DOHH2 (cell line): ENCODE results near the gene ZWILCH.

Experiments
- H3F3A ChIP-seq: fragments of 200-600 bp; sonication (generic), shearing (Covaris generic); 2 replicates; pipeline ENCODE4 v1.6.0; 2016; ENCODE audit warnings: antibody characterized with exemption, mild to moderate bottlenecking; ENCODE audit not compliant: control insufficient read depth, insufficient read depth
- H3K27ac ChIP-seq: fragments of 200-600 bp; sonication (generic); 2 replicates; pipeline ENCODE4 v1.5.1; 2014; ENCODE audit warnings: low read depth, mild to moderate bottlenecking, low read length, moderate library complexity
- H3K27me3 ChIP-seq: fragments of 200-600 bp; sonication (generic); 2 replicates; pipeline ENCODE4 v1.6.1; 2014; ENCODE audit warnings: mild to moderate bottlenecking, low read length, mixed read lengths; ENCODE audit not compliant: control insufficient read depth
- H3K36me3 ChIP-seq: fragments of 200-600 bp; sonication (generic); 2 replicates; pipeline ENCODE4 v1.6.1; 2014; ENCODE audit warnings: mild to moderate bottlenecking, low read length, moderate library complexity, mixed read lengths; ENCODE audit not compliant: control insufficient read depth
- H3K4me1 ChIP-seq: fragments of 200-600 bp; sonication (generic); 2 replicates; pipeline ENCODE4 v1.6.1; 2014; ENCODE audit warnings: mild to moderate bottlenecking, low read length, mixed read lengths; ENCODE audit not compliant: control insufficient read depth
- H3K4me2 ChIP-seq: fragments of 200-600 bp; sonication (generic); 2 replicates; pipeline ENCODE4 v1.6.0; 2014; ENCODE audit warnings: mild to moderate bottlenecking, low read length, moderate library complexity
- H3K4me3 ChIP-seq: fragments of 200-600 bp; sonication (generic); 2 replicates; pipeline ENCODE4 v1.5.1; 2014; ENCODE audit warnings: mild to moderate bottlenecking, low read length, mixed read lengths
- H3K79me2 ChIP-seq: fragments of 200-600 bp; sonication (generic); 2 replicates; pipeline ENCODE4 v1.6.1; 2014; ENCODE audit warnings: mild to moderate bottlenecking, low read length, mixed read lengths; ENCODE audit not compliant: control insufficient read depth
- H3K9me2 ChIP-seq: fragments of 200-600 bp; sonication (generic); replicated peaks from 2 replicates; pipeline ENCODE4 v1.6.1; 2014; ENCODE audit warnings: mild to moderate bottlenecking, low read length, mixed read lengths; ENCODE audit not compliant: control insufficient read depth
- H3K9me3 ChIP-seq: fragments of 200-600 bp; sonication (generic); 2 replicates; pipeline ENCODE4 v1.6.1; 2014; ENCODE audit warnings: antibody characterized with exemption, low read length, mixed read lengths; ENCODE audit not compliant: control insufficient read depth, insufficient read depth
- H4K20me1 ChIP-seq: fragments of 200-600 bp; sonication (generic); 2 replicates; pipeline ENCODE4 v1.6.0; 2014; ENCODE audit warnings: low read depth, mild to moderate bottlenecking, antibody characterized with exemption, low read length, moderate library complexity; ENCODE audit not compliant: control insufficient read depth, insufficient read depth
- CTCF ChIP-seq: fragments of 200-600 bp; sonication (generic); IDR thresholded peaks from one replicate; pipeline ENCODE4 v1.5.1; 2014; ENCODE audit warnings: antibody characterized with exemption, mild to moderate bottlenecking, low read depth, low read length; ENCODE audit not compliant: poor library complexity, severe bottlenecking
- EZH2phosphoT487 ChIP-seq: fragments of 200-600 bp; sonication (generic); IDR thresholded peaks from 2 replicates; pipeline ENCODE4 v1.6.1; 2017; ENCODE audit warnings: borderline replicate concordance, mild to moderate bottlenecking, antibody characterized with exemption, low read length, moderate library complexity, mixed read lengths

ZWILCH gene

GRCh38 chr15:66570327-66570726, 65.2 kb downstream of the ZWILCH start:
- TF ChIP-seq EZH2phosphoT487 (no peak), CTCF (no peak)

GRCh38 chr15:66570842-66571478, 65.8 kb downstream of the ZWILCH start:
- Histone ChIP-seq H4K20me1 (no peaks in the 10 kb centered on the region), H3K9me2 (no peaks in the 10 kb centered on the region), H3K4me2 (no peak overlapping the region), H3K4me1 (peaks cover 4% of the 10 kb centered on the region; the same call in 1 of the 2 replicates), H3K27ac (no peak overlapping the region), H3F3A (no peaks in the 10 kb centered on the region), H3K4me3 (no peak overlapping the region), H3K79me2 (no peaks in the 10 kb centered on the region), H3K27me3 (no peaks in the 10 kb centered on the region; the same call in 1 of the 2 replicates), H3K9me3 (no peaks in the 10 kb centered on the region), H3K36me3 (no peaks in the 10 kb centered on the region)
- TF ChIP-seq CTCF (no peak), EZH2phosphoT487 (no peak)

More at GRCh38 chr15:66570327-66570726, 65.2 kb downstream of the ZWILCH start:
- no peak overlapping the region for H3K4me3 ChIP-seq
- H3K4me2 ChIP-seq: no peak overlapping the region
- peaks cover 4% of the 10 kb centered on the region; the same call in 1 of the 2 replicates for H3K4me1 ChIP-seq
- no peaks in the 10 kb centered on the region; the same call in 1 of the 2 replicates for H3K27me3 ChIP-seq
- H3K36me3 ChIP-seq: no peaks in the 10 kb centered on the region
- H3K79me2 ChIP-seq: no peaks in the 10 kb centered on the region
- no peaks in the 10 kb centered on the region for H4K20me1 ChIP-seq
- H3K9me2 ChIP-seq: no peaks in the 10 kb centered on the region
- H3F3A ChIP-seq: no peaks in the 10 kb centered on the region
- H3K27ac ChIP-seq: no peak overlapping the region
- H3K9me3 ChIP-seq: no peaks in the 10 kb centered on the region

- Histone ChIP-seq H3K79me2 (no peaks in the 10 kb centered on the region), H3K4me1 (no peaks in the 10 kb centered on the region; the same call in 1 of the 2 replicates), H3K4me2 (no peak overlapping the region), H4K20me1 (no peaks in the 10 kb centered on the region), H3K36me3 (no peaks in the 10 kb centered on the region), H3K27ac (no peak overlapping the region), H3K27me3 (no peaks in the 10 kb centered on the region; the same call in 1 of the 2 replicates), H3K4me3 (no peak overlapping the region), H3K9me2 (no peaks in the 10 kb centered on the region), H3K9me3 (no peaks in the 10 kb centered on the region), H3F3A (no peaks in the 10 kb centered on the region)
- TF ChIP-seq CTCF: no peak
- TF ChIP-seq EZH2phosphoT487: no peak
These were observed 67.0 kb downstream of the ZWILCH start for GRCh38 chr15:66572146-66572545.
